HepG2 (cell line): ENCODE data around the gene CEBPA. TPM values are rescaled to one million over a fixed set of nuclear protein-coding genes. Genes with fewer than 3 reads are reported as not detected.

Experiments
- ATF7 ChIP-seq, 2 experiments: fragments of 450-650 bp in 1 of 2; sonication (generic) in 1 of 2; formaldehyde crosslinking in 1 of 2; IDR thresholded peaks; 2 replicates each; pipeline versions ENCODE4 v1.4.0 to v1.6.1; 2016 to 2020; ENCODE audit warnings: antibody characterized with exemption in 1 of 2, mild to moderate bottlenecking in 1 of 2, missing genetic modification reagents in 1 of 2
- BRCA1 ChIP-seq: sonication (generic); formaldehyde crosslinking; IDR thresholded peaks from 2 replicates; pipeline ENCODE4 v1.4.0; 2020; ENCODE audit warnings: missing genetic modification reagents
- CAMTA2 ChIP-seq: sonication (generic); formaldehyde crosslinking; IDR thresholded peaks from 2 replicates; pipeline ENCODE4 v1.4.0; 2020; ENCODE audit warnings: mild to moderate bottlenecking, missing genetic modification reagents, borderline replicate concordance
- GTF3A ChIP-seq: sonication (generic); formaldehyde crosslinking; conservative IDR thresholded peaks from 2 replicates; pipeline ENCODE4 v1.4.0; 2020; ENCODE audit warnings: mild to moderate bottlenecking, missing genetic modification reagents
- STAT5B ChIP-seq: sonication (generic); formaldehyde crosslinking; IDR thresholded peaks from 2 replicates; pipeline ENCODE4 v1.4.0; 2020; ENCODE audit warnings: missing genetic modification reagents
- TARDBP ChIP-seq: sonication (generic); formaldehyde crosslinking; IDR thresholded peaks from 2 replicates; pipeline ENCODE4 v1.8.0; 2022; ENCODE audit warnings: mild to moderate bottlenecking, missing genetic modification reagents
- THYN1 ChIP-seq: sonication (generic); formaldehyde crosslinking; IDR thresholded peaks from 2 replicates; pipeline ENCODE4 v1.8.1; 2023; ENCODE audit warnings: low read depth, mild to moderate bottlenecking, moderate library complexity, missing genetic modification reagents, borderline replicate concordance
- ZNF101 ChIP-seq: sonication (generic); formaldehyde crosslinking; IDR thresholded peaks from 2 replicates; pipeline ENCODE4 v1.4.0; 2020; ENCODE audit warnings: mild to moderate bottlenecking, low read depth, missing genetic modification reagents, borderline replicate concordance
- ZNF589 ChIP-seq: sonication (generic); formaldehyde crosslinking; conservative IDR thresholded peaks from 2 replicates; pipeline ENCODE4 v1.8.0; 2022; ENCODE audit warnings: mild to moderate bottlenecking, moderate library complexity, missing genetic modification reagents
- ZNF605 ChIP-seq: sonication (generic); formaldehyde crosslinking; IDR thresholded peaks from 2 replicates; pipeline ENCODE4 v1.8.0; 2022; ENCODE audit warnings: mild to moderate bottlenecking, missing genetic modification reagents
- polyA plus RNA-seq, 8 experiments: library from polyadenylated mRNA; depleted of rRNA in 3 of 8; stranded (reverse) in 7 of 8; unstranded in 1 of 8; fragments of >200 nt; fragmentation: Illumina TruSeq in 4 of 8; extraction: Trizol in 4 of 8; gene quantifications; 2 replicates each; pipeline versions ENCODE4 v1.2.1 to v1.2.3, GENCODE V29; 2011 to 2016; ENCODE audit warnings: low read depth in 4 of 8, missing spikeins in 1 of 8, mixed read lengths in 1 of 8; ENCODE audit not compliant: insufficient read depth in 1 of 8
- total RNA-seq, 5 experiments: library from RNA; depleted of rRNA; stranded (reverse); fragments of >200 nt; fragmentation: Illumina TruSeq; extraction: Trizol; gene quantifications; 2 replicates each; pipeline ENCODE4 v1.2.3, GENCODE V29; 2016; ENCODE audit warnings: low read depth in 1 of 5
- TF ChIP-seq, protein P1 (sequence below): sonication (generic); formaldehyde crosslinking; IDR thresholded peaks from 2 replicates; pipeline ENCODE4 v1.9.0; 2022; ENCODE audit warnings: missing genetic modification reagents, mild to moderate bottlenecking, borderline replicate concordance
- TF ChIP-seq, protein P2 (sequence below): sonication (generic); formaldehyde crosslinking; conservative IDR thresholded peaks from 2 replicates; pipeline ENCODE4 v1.8.1; 2023; ENCODE audit warnings: missing genetic modification reagents

CEBPA gene
- total and polyA plus RNA-seq, 2 of the 13 experiments (the other 11 are each of a cell fraction or from before 2014, with no cell fraction given): 24.8 to 103 TPM

DNA sequence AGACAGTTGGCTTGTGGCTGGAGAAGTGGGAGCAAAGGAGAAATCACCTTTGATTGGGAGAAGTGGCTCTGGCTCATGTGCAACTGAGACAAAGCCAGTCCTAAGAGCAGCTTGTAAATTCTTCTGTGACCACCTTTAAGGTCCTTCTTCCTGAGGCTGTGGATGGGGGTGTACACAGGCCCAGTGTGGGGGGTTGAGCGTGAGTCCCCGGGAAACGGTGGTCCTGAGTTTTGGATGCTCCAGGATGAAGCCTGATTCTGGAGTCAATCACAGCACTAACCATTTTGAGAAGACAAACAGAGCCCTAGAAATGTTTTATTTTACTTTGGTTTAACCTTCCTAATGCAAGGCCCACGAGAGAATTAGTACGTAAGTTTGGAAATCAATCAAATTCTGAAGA, 3.9 kb upstream of the CEBPA start (continued):
- TF ChIP-seq, protein P1, sequence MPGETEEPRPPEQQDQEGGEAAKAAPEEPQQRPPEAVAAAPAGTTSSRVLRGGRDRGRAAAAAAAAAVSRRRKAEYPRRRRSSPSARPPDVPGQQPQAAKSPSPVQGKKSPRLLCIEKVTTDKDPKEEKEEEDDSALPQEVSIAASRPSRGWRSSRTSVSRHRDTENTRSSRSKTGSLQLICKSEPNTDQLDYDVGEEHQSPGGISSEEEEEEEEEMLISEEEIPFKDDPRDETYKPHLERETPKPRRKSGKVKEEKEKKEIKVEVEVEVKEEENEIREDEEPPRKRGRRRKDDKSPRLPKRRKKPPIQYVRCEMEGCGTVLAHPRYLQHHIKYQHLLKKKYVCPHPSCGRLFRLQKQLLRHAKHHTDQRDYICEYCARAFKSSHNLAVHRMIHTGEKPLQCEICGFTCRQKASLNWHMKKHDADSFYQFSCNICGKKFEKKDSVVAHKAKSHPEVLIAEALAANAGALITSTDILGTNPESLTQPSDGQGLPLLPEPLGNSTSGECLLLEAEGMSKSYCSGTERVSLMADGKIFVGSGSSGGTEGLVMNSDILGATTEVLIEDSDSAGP (CRISPR knock-in tag): no peak
- no peak for TF ChIP-seq ATF7 (IDR thresholded peaks at IDR 0.05)
- no peak for TF ChIP-seq ATF7 (CRISPR knock-in tag; IDR thresholded peaks at IDR 0.05)
- TF ChIP-seq GTF3A (CRISPR knock-in tag): no peak
- TF ChIP-seq CAMTA2 (CRISPR knock-in tag): no peak
- TF ChIP-seq, protein P2, sequence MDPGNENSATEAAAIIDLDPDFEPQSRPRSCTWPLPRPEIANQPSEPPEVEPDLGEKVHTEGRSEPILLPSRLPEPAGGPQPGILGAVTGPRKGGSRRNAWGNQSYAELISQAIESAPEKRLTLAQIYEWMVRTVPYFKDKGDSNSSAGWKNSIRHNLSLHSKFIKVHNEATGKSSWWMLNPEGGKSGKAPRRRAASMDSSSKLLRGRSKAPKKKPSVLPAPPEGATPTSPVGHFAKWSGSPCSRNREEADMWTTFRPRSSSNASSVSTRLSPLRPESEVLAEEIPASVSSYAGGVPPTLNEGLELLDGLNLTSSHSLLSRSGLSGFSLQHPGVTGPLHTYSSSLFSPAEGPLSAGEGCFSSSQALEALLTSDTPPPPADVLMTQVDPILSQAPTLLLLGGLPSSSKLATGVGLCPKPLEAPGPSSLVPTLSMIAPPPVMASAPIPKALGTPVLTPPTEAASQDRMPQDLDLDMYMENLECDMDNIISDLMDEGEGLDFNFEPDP (CRISPR knock-in tag): no peak
- TF ChIP-seq THYN1 (CRISPR knock-in tag): no peak
- TF ChIP-seq BRCA1 (CRISPR knock-in tag): no peak
- TF ChIP-seq ZNF605 (CRISPR knock-in tag): no peak
- TF ChIP-seq STAT5B (CRISPR knock-in tag): no peak
- TF ChIP-seq ZNF589 (CRISPR knock-in tag): no peak
- no peak for TF ChIP-seq ZNF101 (CRISPR knock-in tag)
- no peak for TF ChIP-seq TARDBP (CRISPR knock-in tag)
